NT2/D1 (cell line): ENCODE results near the gene OR2W3.
A peak's percentile ranks its signal among the peaks of the same experiment; 100 is the strongest.

Source experiments
- DNase-seq: peaks from one replicate; pipeline ENCODE4 v3.0.0-alpha.2; 2011; ENCODE audit warnings: low read depth, low spot score
- H3K27me3 ChIP-seq: 2 replicates; pipeline ENCODE4 v1.6.0; 2011; ENCODE audit warnings: mild to moderate bottlenecking; ENCODE audit not compliant: insufficient read length, insufficient read depth
- H3K36me3 ChIP-seq: 2 replicates; pipeline ENCODE4 v1.6.1; 2011; ENCODE audit warnings: mild to moderate bottlenecking, low read length, mixed read lengths; ENCODE audit not compliant: insufficient read depth, insufficient read length
- H3K4me1 ChIP-seq: 2 replicates; pipeline ENCODE4 v1.5.1; 2011; ENCODE audit not compliant: insufficient read depth, insufficient read length
- H3K4me3 ChIP-seq: 2 replicates; pipeline ENCODE4 v1.5.1; 2011; ENCODE audit warnings: low read depth; ENCODE audit not compliant: insufficient read length
- H3K9ac ChIP-seq: 2 replicates; pipeline ENCODE4 v1.6.0; 2011; ENCODE audit warnings: low read depth; ENCODE audit not compliant: insufficient read length
- H3K9me3 ChIP-seq: 2 replicates; pipeline ENCODE4 v1.5.1; 2011; ENCODE audit warnings: mild to moderate bottlenecking, low read length; ENCODE audit not compliant: insufficient read depth
- SUZ12 ChIP-seq: IDR thresholded peaks from 2 replicates; pipeline ENCODE4 v1.6.1; 2011; ENCODE audit not compliant: insufficient read length, insufficient read depth; ENCODE audit errors: extremely low read depth
- YY1 ChIP-seq: IDR thresholded peaks from 2 replicates; pipeline ENCODE4 v1.6.1; 2011; ENCODE audit not compliant: insufficient read length, insufficient read depth
- ZNF274 ChIP-seq: IDR thresholded peaks from 2 replicates; pipeline ENCODE4 v1.6.1; 2011; ENCODE audit warnings: mild to moderate bottlenecking, low read depth, low read length

The OR2W3 gene

DNA sequence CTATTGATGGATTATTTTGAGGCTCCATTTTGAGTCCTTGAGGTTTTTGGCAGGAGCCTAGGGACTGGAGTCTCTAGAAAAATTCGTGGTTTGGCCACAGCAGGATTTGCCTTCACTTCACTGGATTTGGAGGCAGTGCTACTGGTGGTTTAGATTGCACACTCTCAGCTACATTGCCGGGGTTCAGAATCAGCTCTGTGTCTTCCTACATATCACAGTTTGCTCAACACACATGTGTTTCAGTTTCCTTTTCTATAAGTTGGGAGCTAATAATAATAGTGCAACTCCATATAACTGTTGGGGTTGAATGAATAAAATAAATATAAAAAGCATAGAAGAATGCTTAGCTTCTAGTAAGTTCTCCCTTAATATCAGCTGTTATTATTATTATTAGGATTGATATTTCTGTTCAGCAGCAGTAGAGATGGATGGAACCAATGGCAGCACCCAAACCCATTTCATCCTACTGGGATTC is at the start of gene OR2W3:
OR2W3 (plus strand) TSS at position 425 of the 475 bp plus-strand sequence; CDS start at position 425, 0 bp downstream.
- Histone ChIP-seq H3K4me1 (no peaks in the 10 kb centered on the region), H3K36me3 (no peaks in the 10 kb centered on the region), H3K9me3 (no peaks in the 10 kb centered on the region), H3K4me3 (no peak within 1 kb of the TSS), H3K27me3 (no peaks in the 10 kb centered on the region), H3K9ac (no peak within 1 kb of the TSS)
- TF ChIP-seq SUZ12 (no peak), ZNF274 (no peak), YY1 (no peak)
- no peak for DNase-seq

DNA sequence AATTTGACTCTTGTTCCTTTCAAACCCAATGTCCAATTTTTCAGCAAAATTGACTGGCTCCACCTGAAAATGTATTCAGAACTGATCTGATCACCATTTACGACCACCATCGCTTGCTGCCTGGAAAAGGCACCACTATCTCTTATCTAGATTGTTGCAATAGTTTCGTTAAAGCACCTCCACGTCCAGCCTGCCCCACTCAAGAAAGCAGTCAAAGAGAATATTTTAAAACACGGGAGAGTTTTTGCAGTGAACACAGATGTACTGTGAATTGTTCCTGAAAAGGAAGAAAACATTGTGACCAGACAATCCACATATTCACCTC is 49.7 kb upstream of the OR2W3 start:
- H3K27me3 ChIP-seq = no peaks in the 10 kb centered on the region
- no peak overlapping the region for H3K4me3 ChIP-seq
- TF ChIP-seq SUZ12 = no peak
- TF ChIP-seq ZNF274 = no peak
- no peak for TF ChIP-seq YY1
- H3K9ac ChIP-seq = no peak overlapping the region
- H3K36me3 ChIP-seq = no peaks in the 10 kb centered on the region
- peaks cover 6% of the 10 kb centered on the region for H3K4me1 ChIP-seq
- H3K9me3 ChIP-seq = no peaks in the 10 kb centered on the region
- DNase-seq = no peak

DNA sequence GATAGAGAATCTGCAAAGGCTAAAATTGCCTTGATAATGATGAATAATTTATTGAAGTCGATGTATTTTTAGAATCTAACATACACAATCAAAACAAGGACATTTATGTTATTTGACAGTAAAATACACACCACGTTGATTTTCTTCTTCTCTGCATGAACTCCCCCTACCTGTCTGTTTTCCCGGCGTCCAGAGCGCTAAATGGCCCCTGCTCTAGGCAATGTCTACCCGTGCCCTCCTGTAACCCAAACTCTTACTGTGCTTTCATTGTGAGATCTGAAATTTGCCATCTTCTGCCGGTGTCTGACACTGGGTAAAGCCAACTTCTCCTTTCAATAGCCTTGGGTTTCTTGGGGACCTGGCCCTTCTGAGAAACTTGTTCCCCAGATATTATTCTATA is 47.0 kb upstream of the OR2W3 start:
- Histone ChIP-seq H3K27me3 (no peaks in the 10 kb centered on the region), H3K36me3 (no peaks in the 10 kb centered on the region), H3K4me1 (peaks cover 6% of the 10 kb centered on the region), H3K9me3 (no peaks in the 10 kb centered on the region), H3K9ac (no peak overlapping the region), H3K4me3 (no peak overlapping the region)
- no peak for DNase-seq
- no peak for TF ChIP-seq SUZ12
- TF ChIP-seq YY1 = no peak
- TF ChIP-seq ZNF274 = no peak

DNA sequence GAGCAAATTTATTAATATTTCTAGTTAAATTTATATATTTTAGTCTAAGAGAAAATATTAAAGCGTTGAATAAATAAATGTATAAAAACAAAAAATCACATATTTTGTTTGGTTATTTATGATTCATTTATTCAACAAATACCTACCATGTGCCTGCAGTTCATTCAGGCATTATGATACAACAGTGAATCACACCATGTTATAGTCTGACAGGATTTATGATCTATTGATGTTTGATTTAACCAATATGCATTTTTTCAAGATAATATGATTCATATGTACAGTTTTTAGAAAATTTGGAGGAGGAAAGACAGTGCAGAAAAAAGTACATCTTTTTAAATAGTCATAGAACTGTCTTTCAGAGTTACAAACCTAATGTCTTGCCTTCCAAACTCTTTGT is 45.8 kb upstream of the OR2W3 start:
- no peak overlapping the region for H3K4me3 ChIP-seq
- DNase-seq = no peak
- TF ChIP-seq ZNF274 (no peak), YY1 (no peak), SUZ12 (no peak)
- H3K9ac ChIP-seq = no peak overlapping the region
- H3K9me3 ChIP-seq = no peaks in the 10 kb centered on the region
- no peaks in the 10 kb centered on the region for H3K27me3 ChIP-seq
- no peaks in the 10 kb centered on the region for H3K36me3 ChIP-seq
- H3K4me1 ChIP-seq = peaks cover 6% of the 10 kb centered on the region

DNA sequence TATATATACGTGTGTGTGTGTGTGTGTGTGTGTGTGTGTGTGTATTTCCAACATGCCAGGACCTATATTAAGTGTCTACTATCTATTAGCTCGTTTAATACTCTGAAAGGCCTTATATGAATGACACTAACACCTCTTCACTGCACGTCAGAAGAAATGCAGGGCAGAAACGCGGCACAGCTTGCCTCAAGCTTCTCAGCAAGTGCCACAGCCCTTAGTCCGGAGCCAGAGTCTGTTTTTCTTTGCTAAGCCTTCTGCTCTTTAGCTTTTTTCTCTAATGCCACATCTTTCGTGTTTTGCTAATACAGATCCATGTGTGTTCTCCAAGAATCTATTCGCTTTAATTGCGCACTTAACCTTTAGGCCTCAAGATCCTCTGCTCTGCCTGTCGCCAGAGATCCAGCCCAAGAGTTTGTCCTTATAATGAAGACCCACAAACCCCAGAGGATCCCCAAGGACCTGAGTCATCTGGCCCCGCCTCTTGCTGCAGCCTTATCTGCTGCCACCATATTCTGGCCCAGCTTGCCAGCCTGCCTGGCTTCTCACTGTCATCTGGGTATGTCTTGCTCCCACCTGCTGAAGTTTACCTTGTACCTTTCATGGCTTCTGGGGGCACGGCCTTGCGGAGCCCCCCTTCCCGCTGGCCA is 40.4 kb upstream of the OR2W3 start:
- Histone ChIP-seq H3K9ac (no peak overlapping the region), H3K9me3 (no peaks in the 10 kb centered on the region), H3K4me3 (no peak overlapping the region), H3K27me3 (peaks cover 6% of the 10 kb centered on the region), H3K4me1 (no peaks in the 10 kb centered on the region), H3K36me3 (no peaks in the 10 kb centered on the region)
- TF ChIP-seq YY1 (no peak), SUZ12 (no peak)
- DNase-seq = no peak

DNA sequence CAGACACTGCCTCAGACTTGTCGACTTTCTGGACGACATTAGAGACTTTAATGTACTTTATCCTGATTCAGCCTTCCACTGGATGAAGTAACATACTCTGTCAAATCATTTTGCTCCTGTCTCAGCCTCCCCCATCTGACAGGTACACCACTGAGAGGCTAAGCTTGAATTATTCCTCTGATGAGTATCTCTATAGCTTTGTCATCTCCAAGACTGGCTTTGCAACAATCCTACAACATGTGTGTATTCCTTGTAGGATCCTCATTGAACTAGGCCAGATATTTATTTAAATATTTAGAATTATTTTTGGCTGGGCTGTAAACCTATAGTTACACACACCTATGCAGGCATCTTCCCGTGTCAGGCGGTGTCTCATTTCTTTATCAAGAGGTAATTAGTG is 39.5 kb upstream of the OR2W3 start:
- no peak for DNase-seq
- H3K4me1 ChIP-seq = no peaks in the 10 kb centered on the region

DNA sequence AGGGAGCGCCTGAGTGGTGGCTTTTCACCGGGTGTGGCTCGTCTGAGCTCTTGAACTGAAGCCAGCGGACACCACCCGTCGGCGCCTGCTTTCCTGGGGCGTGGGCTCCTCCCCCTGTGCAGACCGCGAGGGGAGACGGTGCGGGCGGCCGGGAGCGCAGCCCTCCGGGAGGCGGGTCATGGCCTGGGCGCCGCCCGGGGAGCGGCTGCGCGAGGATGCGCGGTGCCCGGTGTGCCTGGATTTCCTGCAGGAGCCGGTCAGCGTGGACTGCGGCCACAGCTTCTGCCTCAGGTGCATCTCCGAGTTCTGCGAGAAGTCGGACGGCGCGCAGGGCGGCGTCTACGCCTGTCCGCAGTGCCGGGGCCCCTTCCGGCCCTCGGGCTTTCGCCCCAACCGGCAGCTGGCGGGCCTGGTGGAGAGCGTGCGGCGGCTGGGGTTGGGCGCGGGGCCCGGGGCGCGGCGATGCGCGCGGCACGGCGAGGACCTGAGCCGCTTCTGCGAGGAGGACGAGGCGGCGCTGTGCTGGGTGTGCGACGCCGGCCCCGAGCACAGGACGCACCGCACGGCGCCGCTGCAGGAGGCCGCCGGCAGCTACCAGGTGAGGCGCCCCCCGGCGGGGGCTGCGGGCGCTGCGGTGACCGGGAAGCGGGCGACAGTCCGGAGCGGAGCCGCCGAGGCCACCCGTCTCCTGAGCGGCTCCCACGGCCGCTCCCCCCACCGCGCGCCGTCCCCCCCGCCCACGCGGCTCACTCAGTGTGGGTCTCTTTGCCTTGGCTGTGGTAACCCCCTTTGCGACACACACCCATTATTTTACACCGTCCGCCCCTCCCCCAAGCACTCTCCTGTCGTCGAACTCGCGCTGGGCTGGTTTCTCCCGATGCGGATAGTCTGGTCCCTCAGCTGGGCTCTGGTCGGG is 38.1 kb upstream of the OR2W3 start, which contains the start of gene TRIM58:
TRIM58 (plus strand) TSS at position 119 of the 916 bp plus-strand sequence; CDS start at position 179, 60 bp downstream.
- peak; percentile 28 for DNase-seq
- H3K4me3 ChIP-seq = peak within 1 kb of the TSS; percentile 77
- H3K36me3 ChIP-seq = peaks cover 9% of the 10 kb centered on the region
- no peak for TF ChIP-seq ZNF274
- no peak for TF ChIP-seq YY1
- TF ChIP-seq SUZ12 = no peak
- no peaks in the 10 kb centered on the region for H3K4me1 ChIP-seq
- no peaks in the 10 kb centered on the region for H3K9me3 ChIP-seq
- peaks cover 6% of the 10 kb centered on the region for H3K27me3 ChIP-seq
- H3K9ac ChIP-seq = peak within 1 kb of the TSS; percentile 90

More for the DNA sequence above, 39.5 kb upstream of the OR2W3 start:
- no peak for TF ChIP-seq SUZ12
- no peak for TF ChIP-seq YY1
- no peak for TF ChIP-seq ZNF274
- H3K4me3 ChIP-seq = no peak overlapping the region
- H3K27me3 ChIP-seq = peaks cover 6% of the 10 kb centered on the region
- no peaks in the 10 kb centered on the region for H3K9me3 ChIP-seq
- peaks cover 7% of the 10 kb centered on the region for H3K36me3 ChIP-seq
- no peak overlapping the region for H3K9ac ChIP-seq
